CD4-positive, alpha-beta T cell (primary cell): ENCODE data around the gene MAML2. TPM values are rescaled to one million over a fixed set of nuclear protein-coding genes. Genes with fewer than 3 reads are reported as not detected.

Source experiments
- ATAC-seq: fragments of 200-7000 bp; cut with Tn5 transposase; one replicate; pipeline ENCODE4 v1.10.0; 2022; ENCODE audit warnings: mild to moderate bottlenecking; ENCODE audit not compliant: poor library complexity
- CTCF ChIA-PET: fragments of 350-600 bp; sonication (Branson Sonifier 250); formaldehyde crosslinking; loops from one replicate; lab custom pipeline; 2021; ENCODE audit warnings: antibody characterized with exemption, inconsistent platforms; lab: Charles Lee
- POLR2A ChIA-PET: fragments of 350-600 bp; sonication (Branson Sonifier 250); formaldehyde crosslinking; loops from one replicate; lab custom pipeline; 2021; ENCODE audit warnings: antibody characterized with exemption, inconsistent platforms; lab: Charles Lee
- DNase-seq, 14 experiments: peaks; one replicate each; pipeline ENCODE4 v3.0.0-alpha.2; 2013 to 2020; ENCODE audit warnings: mixed read lengths in 2 of 14
- H3K27ac ChIP-seq, 2 donors: one replicate each; pipeline versions ENCODE4 v1.5.1 to v1.7.0; 2013; ENCODE audit warnings: low read length in 2 of 2, low read depth in 1 of 2, mild to moderate bottlenecking in 1 of 2
- H3K27me3 ChIP-seq, 2 experiments: 1 replicate in 1 of 2; 2 replicates in 1 of 2; pipeline versions ENCODE4 v1.6.1 to v1.7.0; 2013; ENCODE audit warnings: low read length in 2 of 2, control low read depth in 1 of 2, mild to moderate bottlenecking in 1 of 2, moderate library complexity in 1 of 2; ENCODE audit not compliant: insufficient read depth in 2 of 2, control insufficient read depth in 1 of 2
- H3K36me3 ChIP-seq: one replicate; pipeline ENCODE4 v1.6.1; 2013; ENCODE audit warnings: low read length, control low read depth; ENCODE audit not compliant: insufficient read depth
- H3K4me1 ChIP-seq: one replicate; pipeline ENCODE4 v1.6.1; 2013; ENCODE audit warnings: low read length, control low read depth; ENCODE audit not compliant: insufficient read depth
- H3K4me3 ChIP-seq: one replicate; pipeline ENCODE4 v1.5.1; 2013; ENCODE audit warnings: mild to moderate bottlenecking, low read length, moderate library complexity
- H3K9me3 ChIP-seq, 2 experiments: 1 replicate in 1 of 2; 2 replicates in 1 of 2; pipeline versions ENCODE4 v1.6.1 to v1.7.0; 2013; ENCODE audit warnings: low read length in 2 of 2, mild to moderate bottlenecking in 2 of 2, control low read depth in 1 of 2, moderate library complexity in 1 of 2; ENCODE audit not compliant: control insufficient read depth in 1 of 2, insufficient read depth in 1 of 2
- H3K27ac Mint-ChIP-seq: one replicate; pipeline ENCODE4 v1.8.0; 2020; ENCODE audit warnings: mixed read lengths
- H3K27me3 Mint-ChIP-seq: one replicate; pipeline ENCODE4 v1.8.0; 2021; ENCODE audit warnings: mixed read lengths
- H3K36me3 Mint-ChIP-seq: one replicate; pipeline ENCODE4 v1.8.0; 2021; ENCODE audit warnings: low read depth, mixed read lengths
- H3K4me1 Mint-ChIP-seq: one replicate; pipeline ENCODE4 v1.8.0; 2021; ENCODE audit warnings: low read depth, mixed read lengths
- H3K4me3 Mint-ChIP-seq: one replicate; pipeline ENCODE4 v1.8.0; 2020; ENCODE audit warnings: mild to moderate bottlenecking, mixed read lengths
- H3K9me3 Mint-ChIP-seq: one replicate; pipeline ENCODE4 v1.8.0; 2020; ENCODE audit warnings: mixed read lengths
- intact Hi-C, 2 experiments: fragments of 100-400 bp; cut with DNase I in 1 of 2; cut with micrococcal nuclease in 1 of 2; formaldehyde crosslinking; loops; one replicate each; pipeline versions ENCODE4 v1.15.1 to v1.9.0; 2023 to 2025; cut with DNase I, micrococcal nuclease
- total RNA-seq, 174 experiments: library from RNA in 2 of 174; stranded (reverse) in 2 of 174; gene quantifications; one replicate each; pipeline ENCODE4 v1.2.3 and lab custom pipeline; 2021 to 2026
- TF ChIP-seq, protein P1 (sequence below): fragments of 200-600 bp; IDR thresholded peaks from one replicate; pipeline ENCODE4 v1.8.0; 2022; ENCODE audit warnings: antibody characterized with exemption, mild to moderate bottlenecking

The MAML2 gene
- total RNA-seq, 2 experiments from 2014 or later: 58.8 to 59.8 TPM

DNA sequence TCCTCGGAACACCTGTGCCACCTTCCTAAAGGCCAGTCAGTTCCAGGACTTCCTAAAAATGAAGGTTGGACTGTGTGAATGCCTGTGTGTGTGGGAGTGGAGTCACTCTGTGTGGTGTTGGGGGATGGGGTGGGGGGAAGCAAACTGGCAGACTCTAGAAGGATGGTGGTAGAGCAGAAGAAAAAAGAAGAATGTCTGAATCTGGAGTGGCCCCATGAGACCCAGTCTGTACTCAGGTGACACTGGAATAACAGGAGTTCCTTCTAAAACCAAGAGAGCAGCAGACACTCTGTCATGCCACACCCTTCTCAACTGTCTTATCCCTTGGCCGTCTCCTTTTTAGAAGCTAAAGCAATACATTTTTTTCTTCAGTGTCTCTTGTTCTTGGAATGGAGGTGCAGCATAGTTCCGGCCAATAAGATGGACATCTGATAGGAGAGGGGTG lies 82.9 kb downstream of the MAML2 start:
- POLR2A ChIA-PET: interaction anchor here (1.0 to 1.3 kb wide), 2 partner anchors 10 to 18 kb away, joined by 3 read pairs; no protein-coding TSS in a partner anchor
- peak overlapping the region; percentile 80 to 91 for H3K27ac ChIP-seq
- peaks cover 54% of the 10 kb centered on the region for H3K4me1 ChIP-seq
- H3K36me3 ChIP-seq: no peaks in the 10 kb centered on the region
- H3K4me1 Mint-ChIP-seq: peaks cover 92% of the 10 kb centered on the region
- CTCF ChIA-PET: interaction anchor here (0.9 to 1.2 kb wide), 2 partner anchors 83 to 248 kb away, joined by 3 read pairs; no protein-coding TSS in a partner anchor
- H3K27ac Mint-ChIP-seq: peak overlapping the region; percentile 99
- ATAC-seq: no peak
- peak overlapping the region; percentile 23 for H3K4me3 Mint-ChIP-seq
- DNase-seq: no peak
- peaks cover 18% of the 10 kb centered on the region for H3K36me3 Mint-ChIP-seq
- H3K9me3 ChIP-seq: no peaks in the 10 kb centered on the region
- TF ChIP-seq, protein P1, sequence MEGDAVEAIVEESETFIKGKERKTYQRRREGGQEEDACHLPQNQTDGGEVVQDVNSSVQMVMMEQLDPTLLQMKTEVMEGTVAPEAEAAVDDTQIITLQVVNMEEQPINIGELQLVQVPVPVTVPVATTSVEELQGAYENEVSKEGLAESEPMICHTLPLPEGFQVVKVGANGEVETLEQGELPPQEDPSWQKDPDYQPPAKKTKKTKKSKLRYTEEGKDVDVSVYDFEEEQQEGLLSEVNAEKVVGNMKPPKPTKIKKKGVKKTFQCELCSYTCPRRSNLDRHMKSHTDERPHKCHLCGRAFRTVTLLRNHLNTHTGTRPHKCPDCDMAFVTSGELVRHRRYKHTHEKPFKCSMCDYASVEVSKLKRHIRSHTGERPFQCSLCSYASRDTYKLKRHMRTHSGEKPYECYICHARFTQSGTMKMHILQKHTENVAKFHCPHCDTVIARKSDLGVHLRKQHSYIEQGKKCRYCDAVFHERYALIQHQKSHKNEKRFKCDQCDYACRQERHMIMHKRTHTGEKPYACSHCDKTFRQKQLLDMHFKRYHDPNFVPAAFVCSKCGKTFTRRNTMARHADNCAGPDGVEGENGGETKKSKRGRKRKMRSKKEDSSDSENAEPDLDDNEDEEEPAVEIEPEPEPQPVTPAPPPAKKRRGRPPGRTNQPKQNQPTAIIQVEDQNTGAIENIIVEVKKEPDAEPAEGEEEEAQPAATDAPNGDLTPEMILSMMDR: no peak
- H3K4me3 ChIP-seq: no peak overlapping the region
- H3K27me3 Mint-ChIP-seq: no peaks in the 10 kb centered on the region
- H3K27me3 ChIP-seq: no peaks in the 10 kb centered on the region
- no peaks in the 10 kb centered on the region for H3K9me3 Mint-ChIP-seq
- intact Hi-C loops: no loop called here

DNA sequence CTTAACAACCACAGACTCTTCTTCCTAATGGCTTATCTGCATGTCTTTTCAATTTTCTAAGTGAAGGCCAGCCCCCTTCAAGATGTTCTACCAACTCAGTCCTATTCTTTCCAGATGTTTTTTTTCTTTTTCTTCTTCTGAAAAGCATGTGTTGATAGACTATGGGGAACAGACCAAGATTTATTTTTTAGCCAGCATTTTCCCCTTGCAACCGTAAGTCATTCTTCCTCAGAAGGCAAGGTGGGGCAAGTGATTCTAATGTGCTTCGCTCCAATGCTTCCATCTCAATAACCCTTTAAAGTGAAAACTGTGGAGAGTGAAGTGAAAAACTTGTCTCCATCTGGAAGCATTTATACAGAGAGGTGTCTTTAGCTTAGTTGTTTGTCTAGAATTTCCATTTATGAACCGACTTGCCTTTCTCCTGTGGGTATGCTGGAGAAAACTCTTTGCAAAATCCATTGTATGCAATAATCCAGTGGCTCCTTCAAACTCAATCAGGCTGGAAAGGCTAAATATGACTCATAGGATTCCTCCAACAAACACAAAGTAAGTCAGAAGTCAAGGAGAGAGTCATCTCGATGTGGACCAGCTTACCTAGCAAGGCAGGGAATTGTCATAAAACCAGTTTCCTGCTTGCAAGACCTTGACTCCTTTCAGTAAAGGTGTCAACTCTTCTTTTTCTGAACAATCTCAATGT lies 83.7 kb downstream of the MAML2 start:
- Mint-ChIP-seq H3K4me3 (peak overlapping the region; percentile 80), H3K27ac (peak overlapping the region; percentile 99), H3K9me3 (no peaks in the 10 kb centered on the region), H3K4me1 (peaks cover 92% of the 10 kb centered on the region), H3K36me3 (peaks cover 14% of the 10 kb centered on the region), H3K27me3 (no peaks in the 10 kb centered on the region)
- Histone ChIP-seq H3K4me1 (peaks cover 58% of the 10 kb centered on the region), H3K27ac (peak overlapping the region; percentile 80 to 91), H3K9me3 (no peaks in the 10 kb centered on the region), H3K36me3 (no peaks in the 10 kb centered on the region), H3K27me3 (no peaks in the 10 kb centered on the region), H3K4me3 (no peak overlapping the region)
- ChIA-PET CTCF (interaction anchor here (1.2 to 2.1 kb wide), 2 partner anchors 83 to 248 kb away, joined by 3 to 11 read pairs; partner anchors contain the start of gene MAML2), POLR2A (interaction anchor here (0.8 to 2.1 kb wide), 12 partner anchors 8 to 237 kb away, joined by 3 to 28 read pairs (median 8); partner anchors contain the start of genes CCDC82, JRKL and MAML2)
- intact Hi-C loops: loop anchor here (5.0 kb wide), 4 partner anchors 37 to 52 kb away; no protein-coding TSS in a partner anchor
- TF ChIP-seq, protein P1: no peak
- peak; percentile 17 for ATAC-seq
- DNase-seq: peak in 2 of 14 experiments; percentile 35 to 52

DNA sequence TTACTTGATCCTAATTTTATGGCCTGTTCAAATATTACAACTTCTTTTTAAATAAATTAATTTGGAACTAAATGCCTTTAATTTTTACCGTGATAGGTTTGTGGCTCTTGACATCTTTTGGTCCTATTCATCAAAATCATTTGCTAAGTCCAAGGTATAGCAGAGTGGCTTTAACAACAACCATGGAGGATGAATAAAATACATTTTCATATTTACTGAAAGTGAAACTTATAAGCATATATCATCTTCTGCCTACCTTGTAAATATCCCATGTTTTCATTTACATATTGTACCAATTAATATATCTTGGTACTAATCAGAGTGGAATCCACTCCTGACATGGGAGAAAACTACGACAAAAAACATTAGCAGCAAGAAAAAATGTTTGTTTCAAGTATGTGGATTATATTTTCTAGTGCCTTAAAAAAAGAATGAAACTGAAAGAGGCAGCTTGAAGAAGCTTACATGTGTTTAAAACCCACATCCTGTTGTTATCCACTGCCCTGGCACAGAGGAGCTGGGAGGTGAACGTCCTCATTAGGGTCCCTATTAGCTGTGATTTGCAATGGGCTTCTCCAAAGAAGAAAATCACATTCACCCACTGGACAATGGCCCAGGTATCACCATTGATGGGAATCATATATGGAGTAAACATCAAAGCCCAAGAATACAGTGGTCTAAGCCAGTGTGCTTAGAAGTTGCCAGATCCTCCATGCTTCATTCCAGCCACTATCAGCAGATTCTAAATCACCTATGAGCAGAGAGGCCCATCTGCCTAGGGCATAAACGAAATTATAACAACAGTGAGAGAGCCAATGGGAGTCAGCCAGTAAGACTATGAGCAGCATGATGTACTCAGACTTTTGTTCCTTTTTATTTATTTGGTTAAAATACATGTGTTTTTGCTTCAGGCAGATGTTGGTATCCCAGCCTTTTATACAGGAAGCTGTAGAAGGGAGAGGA lies 84.7 kb downstream of the MAML2 start:
- H3K4me3 ChIP-seq: peak overlapping the region; percentile 35
- peak overlapping the region; percentile 80 for H3K4me3 Mint-ChIP-seq
- H3K27ac ChIP-seq: peak overlapping the region; percentile 80 to 91
- peaks cover 92% of the 10 kb centered on the region for H3K4me1 Mint-ChIP-seq
- peaks cover 54% of the 10 kb centered on the region for H3K4me1 ChIP-seq
- H3K27me3 Mint-ChIP-seq: no peaks in the 10 kb centered on the region
- H3K36me3 Mint-ChIP-seq: peaks cover 16% of the 10 kb centered on the region
- intact Hi-C loops: loop anchor here (1.0 to 5.0 kb wide), 7 partner anchors 15 to 246 kb away; partner anchors contain the start of gene MAML2 (in 1 of the 2)
- no peaks in the 10 kb centered on the region for H3K9me3 ChIP-seq
- TF ChIP-seq, protein P1: no peak
- CTCF ChIA-PET: interaction anchor here (2.1 kb wide), 1 partner anchor 84 kb away, joined by 11 read pairs; the partner anchor contains the start of gene MAML2
- H3K9me3 Mint-ChIP-seq: no peaks in the 10 kb centered on the region
- H3K27ac Mint-ChIP-seq: peak overlapping the region; percentile 99
- POLR2A ChIA-PET: interaction anchor here (0.6 to 2.1 kb wide), 21 partner anchors 9 to 1190 kb away, joined by 3 to 28 read pairs (median 4); partner anchors contain the start of genes CCDC82, CEP57, FAM76B and JRKL
- ATAC-seq (peak; percentile 77), DNase-seq (peak; percentile 27 to 86 (median 44))
- H3K27me3 ChIP-seq: no peaks in the 10 kb centered on the region
- H3K36me3 ChIP-seq: no peaks in the 10 kb centered on the region
